Measurements from ENCODE around the gene KAT7.

KAT7 gene

GRCh38 chr17:49842371-49842770 lies 53.9 kb downstream of the KAT7 start:
- DNase-seq (ENCODE audit: extremely low read depth, insufficient read length): no peak
- H3K27me3 ChIP-seq (replicated peaks; ENCODE audit: control insufficient read depth, insufficient read depth, low read length): no peaks in the 10 kb centered on the region
- H3K4me3 ChIP-seq (replicated peaks; ENCODE audit: low read depth, low read length): no peak overlapping the region
- H3K36me3 ChIP-seq (ENCODE audit: control insufficient read depth, insufficient read depth, low read length): no peaks in the 10 kb centered on the region; the same call in none of the 2 replicates
- TF ChIP-seq CTCF (IDR thresholded peaks at IDR 0.05; ENCODE audit: insufficient read depth, low read length, poor library complexity, severe bottlenecking): no peak

- no peaks in the 10 kb centered on the region for H3K27me3 ChIP-seq (replicated peaks; ENCODE audit: control insufficient read depth, insufficient read depth, low read length)
- no peaks in the 10 kb centered on the region; the same call in none of the 2 replicates for H3K36me3 ChIP-seq (ENCODE audit: control insufficient read depth, insufficient read depth, low read length)
- no peak for DNase-seq (ENCODE audit: extremely low read depth, insufficient read length)
- H3K4me3 ChIP-seq (replicated peaks; ENCODE audit: low read depth, low read length): no peak overlapping the region
- no peak for TF ChIP-seq CTCF (IDR thresholded peaks at IDR 0.05; ENCODE audit: insufficient read depth, low read length, poor library complexity, severe bottlenecking)
Measured at GRCh38 chr17:49842846-49843245, 54.4 kb downstream of the KAT7 start.

- DNase-seq (ENCODE audit: extremely low read depth, insufficient read length): no peak
- Histone ChIP-seq H3K4me3 (replicated peaks; ENCODE audit: low read depth, low read length) (no peak overlapping the region), H3K27me3 (replicated peaks; ENCODE audit: control insufficient read depth, insufficient read depth, low read length) (no peaks in the 10 kb centered on the region), H3K36me3 (ENCODE audit: control insufficient read depth, insufficient read depth, low read length) (no peaks in the 10 kb centered on the region; the same call in none of the 2 replicates)
- TF ChIP-seq CTCF (IDR thresholded peaks at IDR 0.05; ENCODE audit: insufficient read depth, low read length, poor library complexity, severe bottlenecking): peak; percentile 62
Measured at GRCh38 chr17:49843774-49844350, 55.4 kb downstream of the KAT7 start.

GRCh38 chr17:49845321-49845720 lies 56.8 kb downstream of the KAT7 start:
- DNase-seq (ENCODE audit: extremely low read depth, insufficient read length): no peak
- Histone ChIP-seq H3K4me3 (replicated peaks; ENCODE audit: low read depth, low read length) (no peak overlapping the region), H3K27me3 (replicated peaks; ENCODE audit: control insufficient read depth, insufficient read depth, low read length) (no peaks in the 10 kb centered on the region), H3K36me3 (ENCODE audit: control insufficient read depth, insufficient read depth, low read length) (no peaks in the 10 kb centered on the region; the same call in 1 of the 2 replicates)
- no peak for TF ChIP-seq CTCF (IDR thresholded peaks at IDR 0.05; ENCODE audit: insufficient read depth, low read length, poor library complexity, severe bottlenecking)

GRCh38 chr17:49846938-49847712 lies 58.6 kb downstream of the KAT7 start:
- DNase-seq (ENCODE audit: extremely low read depth, insufficient read length): no peak
- no peaks in the 10 kb centered on the region; the same call in 1 of the 2 replicates for H3K36me3 ChIP-seq (ENCODE audit: control insufficient read depth, insufficient read depth, low read length)
- TF ChIP-seq CTCF (IDR thresholded peaks at IDR 0.05; ENCODE audit: insufficient read depth, low read length, poor library complexity, severe bottlenecking): no peak
- H3K4me3 ChIP-seq (replicated peaks; ENCODE audit: low read depth, low read length): no peak overlapping the region
- H3K27me3 ChIP-seq (replicated peaks; ENCODE audit: control insufficient read depth, insufficient read depth, low read length): no peaks in the 10 kb centered on the region; the same call in 1 of the 2 replicates
